ENCODE measurements around the gene ADAMTS13. TPM values are rescaled to one million over a fixed set of nuclear protein-coding genes. Genes with fewer than 3 reads are reported as not detected.
"Not testable (repeated sequence)": the region's sequence is repeated elsewhere in the genome, so short reads cannot be mapped to it uniquely, and the experiment has no call there.

The ADAMTS13 gene
- total RNA-seq, 3 donors from 2014 or later (not counting 1 experiment from before 2014, with no cell fraction given) = 2.3 to 3.0 (median 2.8) TPM

- Histone ChIP-seq H3K9me3 (ENCODE audit: control insufficient read depth, insufficient read depth, low read length) (no peaks in the 10 kb centered on the region), H3K27ac (ENCODE audit: low read length) (peak within 1 kb of the TSS; percentile 75), H3K27me3 (ENCODE audit: control insufficient read depth, insufficient read depth, low read length) (no peaks in the 10 kb centered on the region), H3K4me1 (ENCODE audit: control insufficient read depth, insufficient read depth, low read length) (peaks cover 47% of the 10 kb centered on the region), H3K4me3 (ENCODE audit: low read length) (peak within 1 kb of the TSS; percentile 72), H3K36me3 (ENCODE audit: control insufficient read depth, insufficient read depth, low read length) (peaks cover 5% of the 10 kb centered on the region)
- WGBS (ENCODE audit: insufficient coverage) = under 1% methylated on average over 120 of the region's 120 CpGs
- Mint-ChIP-seq H3K27me3 (ENCODE audit: low read depth in 2 of 2) (no peaks in the 10 kb centered on the region), H3K4me1 (peaks cover 28 to 34% of the 10 kb centered on the region in 2 donors), H3K9me3 (no peaks in the 10 kb centered on the region), H3K4me3 (peak within 1 kb of the TSS; percentile 96), H3K36me3 (no peaks in the 10 kb centered on the region), H3K27ac (peak within 1 kb of the TSS; percentile 95 to 96)
- intact Hi-C loops (cut with micrococcal nuclease) = loop anchor here (1.0 to 10.0 kb wide), 3 partner anchors 28 to 191 kb away; partner anchors contain the start of genes MED22, RPL7A and SURF6
- DNase-seq (peak; percentile 95 to 96), ATAC-seq (peak; percentile 84 to 95 (median 91))
- TF ChIP-seq CTCF (IDR thresholded peaks at IDR 0.05) = no peak
These were observed 46.2 kb upstream of the ADAMTS13 start, which contains the start of the genes STKLD1 and SURF4 for GRCh38 chr9:133375724-133376654. STKLD1 (plus strand) TSS chr9:133376366; CDS start chr9:133376474, 108 bp downstream. SURF4 (minus strand) TSS chr9:133376060; CDS start chr9:133375969, 91 bp downstream.

GRCh38 chr9:133377280-133377679, 44.9 kb upstream of the ADAMTS13 start:
- Mint-ChIP-seq H3K4me1 (peaks cover 15 to 21% of the 10 kb centered on the region in 2 donors), H3K4me3 (peak overlapping the region; percentile 76)
- intact Hi-C loops (cut with micrococcal nuclease) = loop anchor here (2.0 to 10.0 kb wide), 2 partner anchors 40 to 192 kb away; partner anchors contain the start of gene SURF6
- WGBS (ENCODE audit: insufficient coverage) = 90% methylated on average over 14 of the region's 14 CpGs
- H3K9me3 ChIP-seq (ENCODE audit: control insufficient read depth, insufficient read depth, low read length); H3K27ac ChIP-seq (ENCODE audit: low read length); H3K27me3 Mint-ChIP-seq (ENCODE audit: low read depth in 2 of 2); ATAC-seq; H3K27me3 ChIP-seq (ENCODE audit: control insufficient read depth, insufficient read depth, low read length); H3K4me3 ChIP-seq (ENCODE audit: low read length); H3K9me3 Mint-ChIP-seq; H3K36me3 ChIP-seq (ENCODE audit: control insufficient read depth, insufficient read depth, low read length); H3K36me3 Mint-ChIP-seq; DNase-seq; H3K27ac Mint-ChIP-seq: not testable (repeated sequence)
- peaks cover 34% of the 10 kb centered on the region for H3K4me1 ChIP-seq (ENCODE audit: control insufficient read depth, insufficient read depth, low read length)

DNA sequence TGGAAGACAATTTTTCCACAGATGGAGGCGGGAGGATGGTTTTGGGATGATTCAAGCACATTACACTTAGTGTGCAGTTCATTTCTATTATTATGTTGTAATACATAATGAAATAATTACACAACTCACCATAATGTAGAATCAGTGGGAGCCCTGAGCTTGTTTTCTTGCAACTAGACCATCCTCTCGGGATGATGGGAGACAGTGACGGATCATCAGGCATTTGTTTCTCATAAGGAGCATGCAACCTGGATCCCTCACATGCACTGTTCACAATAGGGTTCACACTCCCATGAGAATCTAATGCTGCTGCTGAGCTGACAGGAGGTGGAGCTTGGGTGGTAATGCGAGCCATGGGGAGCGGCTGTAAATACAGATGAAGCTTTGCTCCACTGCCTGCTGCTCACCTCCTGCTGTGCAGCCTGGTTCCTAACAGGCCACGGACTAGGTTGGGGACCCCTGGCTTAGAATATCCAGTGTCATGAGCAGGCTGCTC, 44.4 kb upstream of the ADAMTS13 start:
- no peak for TF ChIP-seq CTCF (IDR thresholded peaks at IDR 0.05)
- H3K36me3 Mint-ChIP-seq = no peaks in the 10 kb centered on the region
- Histone ChIP-seq H3K36me3 (ENCODE audit: control insufficient read depth, insufficient read depth, low read length) (peaks cover 4% of the 10 kb centered on the region), H3K9me3 (ENCODE audit: control insufficient read depth, insufficient read depth, low read length) (no peaks in the 10 kb centered on the region), H3K27me3 (ENCODE audit: control insufficient read depth, insufficient read depth, low read length) (no peaks in the 10 kb centered on the region), H3K4me1 (ENCODE audit: control insufficient read depth, insufficient read depth, low read length) (peaks cover 29% of the 10 kb centered on the region), H3K27ac (ENCODE audit: low read length) (no peak overlapping the region), H3K4me3 (ENCODE audit: low read length) (no peak overlapping the region)
- peaks cover 10 to 16% of the 10 kb centered on the region in 2 donors for H3K4me1 Mint-ChIP-seq
- H3K27me3 Mint-ChIP-seq (ENCODE audit: low read depth in 2 of 2) = no peaks in the 10 kb centered on the region
- 86% methylated on average over 5 of the region's 6 CpGs for WGBS (ENCODE audit: insufficient coverage)
- H3K27ac Mint-ChIP-seq = no peak overlapping the region
- no peak for DNase-seq
- H3K4me3 Mint-ChIP-seq = no peak overlapping the region
- intact Hi-C loops (cut with micrococcal nuclease) = loop anchor here (2.0 to 10.0 kb wide), 2 partner anchors 41 to 193 kb away; partner anchors contain the start of gene SURF6
- no peaks in the 10 kb centered on the region for H3K9me3 Mint-ChIP-seq
- ATAC-seq = no peak

Data from natural killer cell (primary cell).